OCI-LY1 (cell line): ENCODE results near the gene FBLN2.

ENCODE experiments used
- H2AFZ ChIP-seq: fragments of 200-600 bp; sonication (generic), shearing (Covaris generic); 2 replicates; pipeline ENCODE4 v1.6.0; 2014; ENCODE audit warnings: antibody characterized with exemption, mild to moderate bottlenecking, low read length
- H3F3A ChIP-seq: fragments of 200-600 bp; sonication (generic), shearing (Covaris generic); 2 replicates; pipeline ENCODE4 v1.6.0; 2014; ENCODE audit warnings: mild to moderate bottlenecking, antibody characterized with exemption, low read length, moderate library complexity; ENCODE audit not compliant: insufficient read depth
- H3K27ac ChIP-seq: fragments of 200-600 bp; sonication (generic); 2 replicates; pipeline ENCODE4 v1.5.1; 2014; ENCODE audit warnings: low read length, mixed run types, mild to moderate bottlenecking, low read depth; ENCODE audit not compliant: poor library complexity, severe bottlenecking
- H3K27me3 ChIP-seq: fragments of 200-600 bp; sonication (generic); 2 replicates; pipeline ENCODE4 v1.6.0; 2014; ENCODE audit warnings: antibody characterized with exemption, mild to moderate bottlenecking, low read length, moderate library complexity; ENCODE audit not compliant: insufficient read depth
- H3K36me3 ChIP-seq: fragments of 200-600 bp; sonication (generic); 2 replicates; pipeline ENCODE4 v1.6.1; 2014; ENCODE audit warnings: mild to moderate bottlenecking, antibody characterized with exemption, low read length, moderate library complexity, mixed read lengths; ENCODE audit not compliant: insufficient read depth
- H3K4me1 ChIP-seq: fragments of 200-600 bp; sonication (generic); 2 replicates; pipeline ENCODE4 v1.5.1; 2014; ENCODE audit warnings: mild to moderate bottlenecking, low read length, moderate library complexity; ENCODE audit not compliant: insufficient read depth, severe bottlenecking
- H3K4me2 ChIP-seq: fragments of 200-600 bp; sonication (generic), shearing (Covaris generic); 2 replicates; pipeline ENCODE4 v1.6.1; 2014; ENCODE audit warnings: low read length
- H3K4me3 ChIP-seq: fragments of 200-600 bp; sonication (generic); 2 replicates; pipeline ENCODE4 v1.5.1; 2014; ENCODE audit warnings: low read length, low read depth, mild to moderate bottlenecking, mixed read lengths; ENCODE audit not compliant: poor library complexity, severe bottlenecking
- H3K79me2 ChIP-seq: fragments of 200-600 bp; shearing (Covaris generic); 2 replicates; pipeline ENCODE4 v1.6.1; 2016; ENCODE audit warnings: mixed run types, low read length, mixed read lengths; ENCODE audit not compliant: insufficient read depth
- H3K9ac ChIP-seq: fragments of 200-600 bp; sonication (generic), shearing (Covaris generic); 2 replicates; pipeline ENCODE4 v1.6.1; 2014; ENCODE audit warnings: mild to moderate bottlenecking, low read length, mixed read lengths
- H3K9me2 ChIP-seq: fragments of 200-600 bp; sonication (generic), shearing (Covaris generic); 2 replicates; pipeline ENCODE4 v1.6.1; 2014; ENCODE audit warnings: low read depth, mild to moderate bottlenecking, low read length, mixed read lengths
- H3K9me3 ChIP-seq: fragments of 200-600 bp; shearing (Covaris generic); 2 replicates; pipeline ENCODE4 v1.6.1; 2014; ENCODE audit warnings: low read length, mixed read lengths
- H4K20me1 ChIP-seq: fragments of 200-600 bp; sonication (generic), shearing (Covaris generic); 2 replicates; pipeline ENCODE4 v1.6.0; 2016; ENCODE audit warnings: mild to moderate bottlenecking, low read length; ENCODE audit not compliant: insufficient read depth
- CTCF ChIP-seq: fragments of 200-600 bp; sonication (generic), shearing (Covaris generic); IDR thresholded peaks from 2 replicates; pipeline ENCODE4 v1.5.1; 2017; ENCODE audit warnings: mild to moderate bottlenecking, antibody characterized with exemption, low read length, moderate library complexity, mixed read lengths
- EZH2 ChIP-seq: fragments of 200-600 bp; sonication (generic), shearing (Covaris generic); IDR thresholded peaks from 2 replicates; pipeline ENCODE4 v1.8.0; 2017; ENCODE audit warnings: borderline replicate concordance, mixed run types, mild to moderate bottlenecking, antibody characterized with exemption, low read length, moderate library complexity, mixed read lengths

Gene FBLN2

GRCh38 chr3:13513913-13514517 lies 34.9 kb upstream of the FBLN2 start:
- Histone ChIP-seq H3K27ac (no peak overlapping the region), H3K9ac (no peak overlapping the region), H3K4me1 (no peaks in the 10 kb centered on the region), H4K20me1 (no peaks in the 10 kb centered on the region), H3K36me3 (no peaks in the 10 kb centered on the region), H3K9me3 (no peaks in the 10 kb centered on the region), H3K79me2 (no peaks in the 10 kb centered on the region), H2AFZ (no peak overlapping the region), H3K4me3 (no peak overlapping the region), H3F3A (no peaks in the 10 kb centered on the region), H3K9me2 (no peaks in the 10 kb centered on the region), H3K27me3 (no peaks in the 10 kb centered on the region), H3K4me2 (no peak overlapping the region)
- TF ChIP-seq CTCF (no peak), EZH2 (no peak)

GRCh38 chr3:13514639-13515435 lies 34.1 kb upstream of the FBLN2 start:
- no peaks in the 10 kb centered on the region for H3F3A ChIP-seq
- no peak overlapping the region for H3K9ac ChIP-seq
- no peaks in the 10 kb centered on the region for H4K20me1 ChIP-seq
- no peak overlapping the region for H3K27ac ChIP-seq
- no peaks in the 10 kb centered on the region for H3K79me2 ChIP-seq
- no peak overlapping the region for H3K4me3 ChIP-seq
- no peak for TF ChIP-seq CTCF
- no peak for TF ChIP-seq EZH2
- H3K27me3 ChIP-seq: no peaks in the 10 kb centered on the region
- no peaks in the 10 kb centered on the region for H3K36me3 ChIP-seq
- H3K4me2 ChIP-seq: no peak overlapping the region
- no peaks in the 10 kb centered on the region for H3K4me1 ChIP-seq
- no peaks in the 10 kb centered on the region for H3K9me2 ChIP-seq
- no peak overlapping the region for H2AFZ ChIP-seq
- no peaks in the 10 kb centered on the region for H3K9me3 ChIP-seq

- H3F3A ChIP-seq: no peaks in the 10 kb centered on the region
- no peaks in the 10 kb centered on the region for H3K36me3 ChIP-seq
- no peaks in the 10 kb centered on the region for H4K20me1 ChIP-seq
- H3K9me2 ChIP-seq: no peaks in the 10 kb centered on the region
- no peak for TF ChIP-seq CTCF
- TF ChIP-seq EZH2: no peak
- no peaks in the 10 kb centered on the region for H3K79me2 ChIP-seq
- 0 out of 2 replicates have a peak, but pooled peaks cover 5% of the 10 kb centered on the region for H3K27me3 ChIP-seq
- H3K9ac ChIP-seq: no peak overlapping the region
- no peak overlapping the region for H3K4me2 ChIP-seq
- H2AFZ ChIP-seq: no peak overlapping the region
- no peak overlapping the region for H3K27ac ChIP-seq
- no peak overlapping the region for H3K4me3 ChIP-seq
- no peaks in the 10 kb centered on the region for H3K9me3 ChIP-seq
- no peaks in the 10 kb centered on the region for H3K4me1 ChIP-seq
These were observed 32.9 kb upstream of the FBLN2 start for GRCh38 chr3:13515786-13516759.
